HT-29 (cell line): ENCODE results near the gene FUT6. TPM values are rescaled to one million over a fixed set of nuclear protein-coding genes. Genes with fewer than 3 reads are reported as not detected.

Experiments used
- DNase-seq: peaks from one replicate; pipeline ENCODE4 v3.0.0-alpha.2; 2015; ENCODE audit warnings: low spot score
- total RNA-seq: library from RNA; depleted of rRNA; stranded (reverse); fragments of >200 nt; shearing (Covaris generic); gene quantifications from 2 replicates; pipeline ENCODE4 v1.2.3, GENCODE V29; 2014

FUT6 gene
- total RNA-seq, 1 experiment from 2014 or later = not detected

GRCh38 chr19:5805462-5806132 is 33.9 kb downstream of the FUT6 start:
- peak; percentile 35 for DNase-seq

GRCh38 chr19:5804516-5805461 is 34.7 kb downstream of the FUT6 start, which contains the start of gene NRTN:
TSS of gene NRTN (plus strand) at chr19:5805067. CDS start at chr19:5824166, 19,099 bp downstream.
- no peak for DNase-seq

DNA sequence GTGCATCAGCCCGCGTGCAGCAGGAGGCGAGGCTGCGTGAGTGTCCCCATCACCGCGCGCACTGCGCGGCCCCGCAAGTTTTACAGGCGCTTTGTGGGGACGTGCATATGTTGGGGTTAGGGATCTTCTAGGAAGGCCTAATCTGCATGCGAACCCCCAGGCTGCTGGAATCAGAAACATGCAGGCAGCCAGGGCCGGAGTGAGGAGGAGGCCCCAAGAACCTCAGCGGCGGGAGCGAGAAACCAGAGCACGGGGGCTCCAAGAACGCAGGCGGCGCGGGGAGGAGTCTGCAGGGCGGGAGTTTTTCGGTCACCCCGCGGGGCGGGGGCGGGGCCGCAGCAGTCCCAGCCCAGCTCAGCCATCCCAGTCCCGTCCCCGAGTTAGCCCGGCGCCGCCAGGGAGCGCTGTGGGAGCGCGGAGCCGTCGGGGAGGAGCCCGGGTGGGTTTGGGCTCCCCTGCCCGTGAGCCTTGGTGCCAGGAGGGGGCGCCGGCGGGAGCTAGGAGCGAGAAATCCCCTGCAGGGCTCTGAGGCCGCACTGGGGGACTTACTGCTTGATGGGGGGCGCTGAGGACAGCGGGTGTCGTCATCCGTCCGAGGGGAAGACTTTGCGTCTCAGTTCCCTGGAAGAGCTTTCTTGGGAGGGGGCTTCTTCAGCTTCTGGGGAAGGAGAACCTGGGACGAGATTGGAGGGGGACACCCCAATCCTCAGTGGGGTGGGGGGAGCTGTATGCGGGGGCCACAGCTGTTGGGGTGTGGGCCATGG is 35.6 kb downstream of the FUT6 start:
- peak; percentile 78 for DNase-seq

DNA sequence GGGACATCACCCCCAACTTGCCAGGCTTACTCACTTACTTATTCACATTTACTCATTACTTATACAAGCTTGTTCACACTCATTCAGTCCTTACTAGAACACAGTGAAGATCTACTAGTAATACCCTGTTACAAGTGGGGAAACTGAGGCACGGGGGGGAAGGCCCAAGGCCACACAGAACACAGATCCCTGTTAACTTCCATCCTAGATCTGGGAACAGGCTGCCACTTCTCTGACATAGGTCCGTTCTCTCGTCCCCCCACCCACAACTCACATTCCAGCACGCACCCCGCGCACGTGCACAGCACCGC is 36.1 kb downstream of the FUT6 start:
- no peak for DNase-seq

DNA sequence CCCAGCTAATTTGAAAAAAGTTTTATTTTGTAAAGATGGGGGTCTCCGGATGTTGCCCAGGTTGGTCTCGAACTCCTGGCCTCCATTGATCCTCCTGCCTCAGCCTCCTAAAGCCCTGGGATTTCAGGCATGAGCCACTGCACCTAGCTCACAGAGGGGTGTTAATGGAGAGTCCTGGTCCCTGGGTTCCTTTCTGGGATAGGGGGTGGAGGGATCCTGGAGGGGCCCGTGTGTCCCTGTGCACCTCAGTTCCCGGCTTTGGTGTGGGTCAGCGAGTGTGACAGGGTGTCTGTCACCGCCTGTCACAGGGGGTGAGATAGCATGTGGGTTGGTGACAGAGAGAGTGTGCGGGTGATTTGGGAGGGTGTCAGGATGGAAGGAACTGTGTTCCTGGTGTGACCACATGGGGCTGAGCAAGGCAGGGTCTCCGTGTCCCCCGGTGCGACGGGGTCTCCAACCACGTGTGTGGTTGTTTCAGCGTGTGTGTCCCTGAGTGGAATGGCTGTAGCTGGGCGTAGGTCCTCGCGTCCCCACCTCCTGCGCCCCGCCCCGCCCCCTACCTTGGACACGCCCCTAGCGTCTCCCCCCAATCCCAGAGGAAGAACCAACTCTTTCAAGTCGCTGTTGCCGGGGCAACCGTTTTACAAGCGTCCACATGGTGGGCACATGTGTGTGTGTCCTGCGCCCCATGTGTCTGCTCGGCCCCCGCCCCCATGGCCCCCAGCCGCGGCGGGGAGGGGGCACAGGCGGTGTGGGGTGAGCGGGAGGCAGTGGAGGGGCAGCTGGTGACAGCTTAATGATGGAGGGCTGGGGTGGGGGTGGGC is 37.5 kb downstream of the FUT6 start:
- DNase-seq = no peak

DNA sequence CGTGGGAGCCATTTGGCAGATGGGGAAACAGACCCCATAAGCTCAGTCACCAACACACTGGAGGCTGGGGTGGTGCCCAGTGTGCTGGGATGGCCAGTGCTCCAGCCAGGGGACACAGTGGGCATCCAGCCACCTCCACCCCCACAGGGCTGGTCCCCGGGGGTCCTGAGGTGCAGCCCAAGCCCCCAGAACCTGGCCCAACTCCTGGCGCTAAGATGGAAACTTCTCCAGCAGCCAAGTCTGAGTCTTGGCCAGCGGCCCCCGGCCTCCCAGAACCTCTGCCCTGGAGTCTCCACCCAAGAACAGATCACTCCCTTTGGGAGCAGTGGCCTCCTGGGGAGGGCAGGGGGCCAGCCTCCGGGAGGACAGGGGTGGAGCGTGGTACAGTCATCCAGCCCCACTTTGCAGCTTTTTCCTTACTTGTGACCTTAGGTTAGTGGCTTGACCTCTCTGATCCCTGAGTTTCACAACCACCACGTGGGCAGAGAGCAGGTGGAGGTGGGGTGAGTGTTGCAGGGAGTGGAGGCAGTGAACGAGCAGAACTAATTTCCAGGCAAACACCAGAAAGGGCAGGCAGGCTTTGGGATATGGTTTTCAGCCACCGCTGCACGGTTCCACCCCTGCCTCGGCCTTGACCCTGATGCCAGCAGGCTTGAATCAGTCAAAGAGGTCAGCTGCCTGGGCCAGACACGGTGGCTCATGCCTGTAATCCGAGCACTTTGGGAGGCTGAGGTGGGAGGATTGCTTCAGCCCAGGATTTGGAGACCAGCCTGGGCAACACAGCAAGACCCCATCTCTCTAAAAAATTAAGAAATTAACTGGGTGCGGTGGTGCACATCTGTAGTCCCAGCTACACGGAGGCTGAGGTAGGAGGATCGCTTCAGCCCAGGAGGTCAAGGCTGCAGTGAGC is 38.9 kb downstream of the FUT6 start:
- DNase-seq = no peak

DNA sequence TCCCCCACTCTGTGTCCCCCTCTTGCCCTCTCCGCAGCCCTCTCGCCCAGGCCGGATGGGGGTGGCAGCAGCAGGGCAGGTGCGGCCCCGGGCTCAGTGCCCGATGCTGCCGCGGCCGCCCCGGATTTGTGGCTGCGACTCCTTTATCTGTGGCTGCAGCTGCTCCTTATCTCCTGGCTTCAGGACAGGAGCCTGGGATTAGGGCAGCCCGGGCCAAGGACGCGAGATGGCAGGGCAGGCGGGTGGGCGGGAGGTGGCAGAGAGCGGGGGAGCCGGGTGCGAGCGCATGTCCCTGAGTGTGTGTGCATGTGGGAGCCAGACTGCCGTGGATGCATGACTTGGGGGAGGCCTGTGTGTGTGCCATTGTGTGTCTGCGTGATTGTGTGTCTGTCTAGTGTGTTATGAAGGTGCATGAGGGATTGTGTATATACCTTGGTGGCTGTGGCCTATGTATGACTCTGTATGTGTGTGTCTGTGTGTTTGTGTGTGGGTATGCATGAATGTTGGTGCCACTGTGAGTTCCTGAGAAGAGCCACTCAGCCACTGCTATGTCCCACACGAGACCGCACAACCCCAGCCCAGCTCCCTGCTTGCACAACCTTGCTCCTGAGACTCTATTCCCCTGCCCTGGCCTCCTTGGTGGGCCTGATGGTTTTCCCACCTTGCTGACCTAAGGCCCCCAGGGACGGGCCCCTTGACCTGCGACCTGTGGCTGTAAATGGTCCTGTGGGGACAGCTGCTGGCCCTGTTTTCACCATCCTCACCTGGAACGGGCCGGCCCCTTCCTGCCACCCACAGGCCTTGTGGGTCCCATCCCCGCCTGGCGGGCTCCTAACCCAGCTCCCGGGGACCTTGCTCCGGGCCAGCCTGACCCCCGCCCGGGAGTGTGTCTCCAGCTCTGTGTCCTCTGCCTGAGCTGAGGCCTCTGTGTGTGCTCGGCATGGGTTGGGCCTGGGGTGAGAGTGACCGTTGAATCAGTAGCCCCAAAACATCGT is 40.0 kb downstream of the FUT6 start:
- DNase-seq = no peak

DNA sequence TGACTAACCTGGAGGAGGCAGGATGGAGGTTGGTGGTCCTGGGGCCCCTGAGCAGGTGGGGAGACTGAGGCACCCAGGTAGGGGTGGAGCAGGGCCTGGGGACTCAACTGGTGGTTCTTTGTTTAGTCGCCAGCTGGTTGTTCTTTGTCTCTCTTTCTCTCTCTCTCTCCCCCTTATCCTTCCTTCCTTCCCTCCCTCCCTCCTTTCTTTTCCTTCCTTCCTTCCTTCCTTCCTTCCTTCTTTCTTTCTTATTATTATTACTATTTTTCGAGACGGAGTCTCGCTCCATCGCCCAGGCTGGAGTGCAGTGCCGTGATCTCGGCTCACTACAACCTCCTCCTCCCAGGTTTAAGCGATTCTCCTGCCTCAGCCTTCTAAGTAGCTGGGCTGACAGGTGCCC is 41.3 kb downstream of the FUT6 start:
- no peak for DNase-seq

GRCh38 chr19:5795382-5795919 is 44.1 kb downstream of the FUT6 start:
- DNase-seq = no peak

DNA sequence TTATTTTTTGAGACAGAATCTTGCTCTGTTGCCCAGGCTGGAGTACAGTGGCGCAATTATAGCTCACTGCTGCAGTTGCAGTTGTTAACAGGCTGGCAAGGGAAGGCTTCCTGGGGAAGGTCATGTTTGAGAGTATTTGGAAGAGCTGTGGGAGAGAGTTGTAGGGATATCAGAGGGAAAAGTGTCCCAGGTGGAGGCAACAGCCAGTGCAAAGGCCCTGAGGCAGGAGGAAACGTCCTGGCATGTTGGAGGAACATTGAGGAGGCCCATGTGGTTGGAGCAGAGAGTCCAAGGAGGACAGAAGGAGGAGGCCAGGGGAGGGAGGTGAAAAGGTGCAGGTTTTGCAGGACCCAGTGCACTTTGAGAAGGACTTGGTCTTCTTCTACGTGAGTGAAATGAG is 46.3 kb downstream of the FUT6 start:
- no peak for DNase-seq

GRCh38 chr19:5792224-5792623 is 47.3 kb downstream of the FUT6 start:
- DNase-seq = no peak

- DNase-seq = peak; percentile 91
Observed at GRCh38 chr19:5790559-5791520, 48.7 kb downstream of the FUT6 start, which contains the start of gene DUS3L. TSS of gene DUS3L (minus strand) at chr19:5791163. CDS start at chr19:5791141, 22 bp downstream.

DNA sequence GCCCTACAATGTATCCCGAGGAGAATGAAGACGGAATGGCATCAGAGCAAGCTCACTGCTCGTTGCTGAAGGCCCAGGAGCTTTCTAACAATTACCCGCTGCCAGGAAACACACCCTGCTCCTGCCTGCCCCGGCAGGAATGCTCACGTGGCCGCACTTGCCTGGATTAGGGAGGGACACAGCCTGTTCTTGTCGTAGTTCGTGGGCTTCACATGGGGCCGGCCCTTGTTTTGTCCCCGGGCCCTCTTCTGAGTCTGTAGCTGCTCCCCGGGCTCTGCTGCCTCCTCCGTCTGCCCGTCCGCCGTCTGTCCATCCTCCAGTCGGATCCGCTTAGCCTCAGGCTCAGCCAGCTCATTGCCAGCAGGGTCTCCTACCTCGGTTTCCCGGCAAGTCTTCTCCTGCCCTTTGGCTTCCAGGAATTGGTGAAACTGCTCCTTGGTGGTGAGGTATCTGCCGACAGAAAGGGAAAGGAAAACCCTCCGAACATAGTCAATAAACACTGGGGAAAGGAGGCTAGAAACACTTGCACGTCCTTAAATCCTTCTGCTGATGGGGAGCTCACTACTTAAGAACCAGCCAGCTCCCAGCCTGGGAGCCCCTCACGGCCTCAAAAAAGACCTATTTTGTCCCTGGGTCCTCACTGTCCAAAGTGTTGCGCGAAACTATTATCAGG is 49.5 kb downstream of the FUT6 start:
- DNase-seq = no peak

- DNase-seq = no peak
Observed at GRCh38 chr19:5789351-5789761, 50.1 kb downstream of the FUT6 start.

- DNase-seq = no peak
Observed at GRCh38 chr19:5788422-5788821, 51.1 kb downstream of the FUT6 start.

- no peak for DNase-seq
Observed at GRCh38 chr19:5787409-5788182, 51.9 kb downstream of the FUT6 start.
